DOHH2 (cell line): Measurements from ENCODE around the gene ZNF132.
"Not testable (repeated sequence)": the region's sequence is repeated elsewhere in the genome, so short reads cannot be mapped to it uniquely, and the experiment has no call there.

Experiments used
- EZH2phosphoT487 ChIP-seq: fragments of 200-600 bp; sonication (generic); IDR thresholded peaks from 2 replicates; pipeline ENCODE4 v1.6.1; 2017; ENCODE audit warnings: borderline replicate concordance, mild to moderate bottlenecking, antibody characterized with exemption, low read length, moderate library complexity, mixed read lengths
- TF ChIP-seq, protein P1 (sequence below): fragments of 200-600 bp; sonication (generic); IDR thresholded peaks from one replicate; pipeline ENCODE4 v1.5.1; 2014; ENCODE audit warnings: antibody characterized with exemption, mild to moderate bottlenecking, low read depth, low read length; ENCODE audit not compliant: poor library complexity, severe bottlenecking

- TF ChIP-seq, protein P1, sequence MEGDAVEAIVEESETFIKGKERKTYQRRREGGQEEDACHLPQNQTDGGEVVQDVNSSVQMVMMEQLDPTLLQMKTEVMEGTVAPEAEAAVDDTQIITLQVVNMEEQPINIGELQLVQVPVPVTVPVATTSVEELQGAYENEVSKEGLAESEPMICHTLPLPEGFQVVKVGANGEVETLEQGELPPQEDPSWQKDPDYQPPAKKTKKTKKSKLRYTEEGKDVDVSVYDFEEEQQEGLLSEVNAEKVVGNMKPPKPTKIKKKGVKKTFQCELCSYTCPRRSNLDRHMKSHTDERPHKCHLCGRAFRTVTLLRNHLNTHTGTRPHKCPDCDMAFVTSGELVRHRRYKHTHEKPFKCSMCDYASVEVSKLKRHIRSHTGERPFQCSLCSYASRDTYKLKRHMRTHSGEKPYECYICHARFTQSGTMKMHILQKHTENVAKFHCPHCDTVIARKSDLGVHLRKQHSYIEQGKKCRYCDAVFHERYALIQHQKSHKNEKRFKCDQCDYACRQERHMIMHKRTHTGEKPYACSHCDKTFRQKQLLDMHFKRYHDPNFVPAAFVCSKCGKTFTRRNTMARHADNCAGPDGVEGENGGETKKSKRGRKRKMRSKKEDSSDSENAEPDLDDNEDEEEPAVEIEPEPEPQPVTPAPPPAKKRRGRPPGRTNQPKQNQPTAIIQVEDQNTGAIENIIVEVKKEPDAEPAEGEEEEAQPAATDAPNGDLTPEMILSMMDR, result not testable (repeated sequence)
- TF ChIP-seq EZH2phosphoT487, result not testable (repeated sequence)
Observed at GRCh38 chr19:58484349-58484748, 44.4 kb upstream of the ZNF132 start.
